ENCODE results near the gene CST9. TPM values are rescaled to one million over a fixed set of nuclear protein-coding genes. Genes with fewer than 3 reads are reported as not detected.

The CST9 gene
- total RNA-seq, 3 donors from 2014 or later (not counting 1 experiment from before 2014, with no cell fraction given) = not detected

DNA sequence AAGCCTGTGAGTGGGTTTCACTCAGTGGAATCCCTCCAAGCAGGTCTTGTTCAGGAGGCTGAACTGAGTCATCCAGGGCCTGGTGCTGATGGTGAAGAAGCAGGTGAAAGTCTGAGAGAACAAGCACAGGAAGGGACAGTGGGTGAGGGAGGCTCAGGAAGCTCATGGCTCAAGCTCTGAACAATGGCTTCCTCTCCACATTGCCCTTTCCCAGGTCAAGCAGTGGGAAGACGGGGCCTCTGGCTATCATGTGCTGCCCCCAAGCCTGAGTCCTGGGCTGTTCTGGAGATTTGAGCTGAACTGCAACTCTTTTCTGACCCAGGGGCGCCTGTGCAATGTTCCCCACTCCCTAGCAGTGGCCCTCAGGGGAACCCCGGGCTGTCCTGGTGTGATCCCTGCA, 40.8 kb downstream of the CST9 start:
- 86% methylated on average over 3 of the region's 3 CpGs for WGBS (ENCODE audit: insufficient coverage)
- Mint-ChIP-seq H3K36me3 (peaks cover 16% of the 10 kb centered on the region), H3K27me3 (ENCODE audit: low read depth in 2 of 2) (peaks cover 5 to 8% of the 10 kb centered on the region in 2 donors), H3K9me3 (peaks cover 2 to 13% of the 10 kb centered on the region in 2 donors), H3K4me1 (peaks cover 0 to 5% of the 10 kb centered on the region in 2 donors), H3K4me3 (no peak overlapping the region), H3K27ac (no peak overlapping the region)
- Histone ChIP-seq H3K9me3 (ENCODE audit: control insufficient read depth, insufficient read depth, low read length) (peaks cover 17% of the 10 kb centered on the region), H3K36me3 (ENCODE audit: control insufficient read depth, insufficient read depth, low read length) (no peaks in the 10 kb centered on the region), H3K4me1 (ENCODE audit: control insufficient read depth, insufficient read depth, low read length) (no peaks in the 10 kb centered on the region), H3K27me3 (ENCODE audit: control insufficient read depth, insufficient read depth, low read length) (no peaks in the 10 kb centered on the region), H3K27ac (ENCODE audit: low read length) (no peak overlapping the region), H3K4me3 (ENCODE audit: low read length) (no peak overlapping the region)
- intact Hi-C loops (cut with micrococcal nuclease) = no loop called here
- DNase-seq (no peak), ATAC-seq (no peak)
- TF ChIP-seq, protein P1, sequence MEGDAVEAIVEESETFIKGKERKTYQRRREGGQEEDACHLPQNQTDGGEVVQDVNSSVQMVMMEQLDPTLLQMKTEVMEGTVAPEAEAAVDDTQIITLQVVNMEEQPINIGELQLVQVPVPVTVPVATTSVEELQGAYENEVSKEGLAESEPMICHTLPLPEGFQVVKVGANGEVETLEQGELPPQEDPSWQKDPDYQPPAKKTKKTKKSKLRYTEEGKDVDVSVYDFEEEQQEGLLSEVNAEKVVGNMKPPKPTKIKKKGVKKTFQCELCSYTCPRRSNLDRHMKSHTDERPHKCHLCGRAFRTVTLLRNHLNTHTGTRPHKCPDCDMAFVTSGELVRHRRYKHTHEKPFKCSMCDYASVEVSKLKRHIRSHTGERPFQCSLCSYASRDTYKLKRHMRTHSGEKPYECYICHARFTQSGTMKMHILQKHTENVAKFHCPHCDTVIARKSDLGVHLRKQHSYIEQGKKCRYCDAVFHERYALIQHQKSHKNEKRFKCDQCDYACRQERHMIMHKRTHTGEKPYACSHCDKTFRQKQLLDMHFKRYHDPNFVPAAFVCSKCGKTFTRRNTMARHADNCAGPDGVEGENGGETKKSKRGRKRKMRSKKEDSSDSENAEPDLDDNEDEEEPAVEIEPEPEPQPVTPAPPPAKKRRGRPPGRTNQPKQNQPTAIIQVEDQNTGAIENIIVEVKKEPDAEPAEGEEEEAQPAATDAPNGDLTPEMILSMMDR (IDR thresholded peaks at IDR 0.05) = no peak

- H3K4me3 ChIP-seq (ENCODE audit: low read length) = no peak overlapping the region
- DNase-seq (no peak), ATAC-seq (no peak)
- H3K9me3 Mint-ChIP-seq = peaks cover 4 to 22% of the 10 kb centered on the region in 2 donors
- TF ChIP-seq, protein P1 (IDR thresholded peaks at IDR 0.05) = no peak
- WGBS (ENCODE audit: insufficient coverage) = 94% methylated on average over 1 of the region's 1 CpG
- no peak overlapping the region for H3K4me3 Mint-ChIP-seq
- intact Hi-C loops (cut with micrococcal nuclease) = no loop called here
- H3K27me3 ChIP-seq (ENCODE audit: control insufficient read depth, insufficient read depth, low read length) = no peaks in the 10 kb centered on the region
- H3K4me1 Mint-ChIP-seq = peaks cover 0 to 5% of the 10 kb centered on the region in 2 donors
- H3K27ac Mint-ChIP-seq = no peak overlapping the region
- no peaks in the 10 kb centered on the region for H3K4me1 ChIP-seq (ENCODE audit: control insufficient read depth, insufficient read depth, low read length)
- H3K9me3 ChIP-seq (ENCODE audit: control insufficient read depth, insufficient read depth, low read length) = peaks cover 17% of the 10 kb centered on the region
- no peaks in the 10 kb centered on the region for H3K36me3 ChIP-seq (ENCODE audit: control insufficient read depth, insufficient read depth, low read length)
- peaks cover 2 to 9% of the 10 kb centered on the region in 2 donors for H3K27me3 Mint-ChIP-seq (ENCODE audit: low read depth in 2 of 2)
- H3K27ac ChIP-seq (ENCODE audit: low read length) = no peak overlapping the region
- H3K36me3 Mint-ChIP-seq = peaks cover 25% of the 10 kb centered on the region
These were observed 42.9 kb downstream of the CST9 start for GRCh38 chr20:23562721-23563342.

DNA sequence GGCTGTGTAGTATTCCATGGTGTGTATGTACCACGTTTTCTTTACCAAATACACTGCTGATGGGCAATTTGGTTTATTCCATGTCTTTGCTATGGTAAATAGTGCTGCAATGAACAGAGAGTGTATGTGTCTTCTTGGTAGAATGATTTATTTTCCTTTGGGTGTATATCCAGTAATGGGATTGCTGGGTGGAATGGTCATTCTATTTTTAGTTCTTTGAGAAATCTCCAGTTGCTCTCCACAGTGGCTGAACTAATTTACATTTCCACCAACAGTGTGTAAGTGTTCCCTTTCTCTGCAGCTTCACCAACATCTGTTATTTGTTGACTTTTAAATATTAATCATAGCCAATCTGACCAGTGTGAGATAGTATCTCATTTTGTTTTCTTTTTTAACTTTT, 51.3 kb downstream of the CST9 start:
- no peak for DNase-seq
- TF ChIP-seq, protein P1 (IDR thresholded peaks at IDR 0.05) = no peak
- H3K4me1 Mint-ChIP-seq = no peaks in the 10 kb centered on the region

More for the DNA sequence above, 51.3 kb downstream of the CST9 start:
- intact Hi-C loops (cut with micrococcal nuclease) = no loop called here
- Mint-ChIP-seq H3K4me3 (no peak overlapping the region), H3K9me3 (peaks cover 2 to 12% of the 10 kb centered on the region in 2 donors), H3K27ac (no peak overlapping the region), H3K36me3 (peaks cover 18% of the 10 kb centered on the region), H3K27me3 (ENCODE audit: low read depth in 2 of 2) (peaks cover under 1 to 16% of the 10 kb centered on the region in 2 donors)
- 86% methylated on average over 1 of the region's 1 CpG for WGBS (ENCODE audit: insufficient coverage)
- H3K27me3 ChIP-seq (ENCODE audit: control insufficient read depth, insufficient read depth, low read length) = no peaks in the 10 kb centered on the region
- no peak for ATAC-seq
- H3K4me3 ChIP-seq (ENCODE audit: low read length) = no peak overlapping the region
- no peaks in the 10 kb centered on the region for H3K9me3 ChIP-seq (ENCODE audit: control insufficient read depth, insufficient read depth, low read length)
- H3K36me3 ChIP-seq (ENCODE audit: control insufficient read depth, insufficient read depth, low read length) = no peaks in the 10 kb centered on the region
- H3K27ac ChIP-seq (ENCODE audit: low read length) = no peak overlapping the region
- H3K4me1 ChIP-seq (ENCODE audit: control insufficient read depth, insufficient read depth, low read length) = no peaks in the 10 kb centered on the region

Other genes with a start within 250 kb of the CST9 start
- gene GZF1, start 243.7 kb downstream of the CST9 start, total RNA-seq = 10 to 100 TPM; 45.1 to 56.6 (median 45.9) TPM
- 10 to 100 TPM; 22.8 to 23.9 (median 22.9) TPM for gene NAPB, start 184.4 kb downstream of the CST9 start, total RNA-seq
- not detected for gene CSTL1, start 166.2 kb downstream of the CST9 start, total RNA-seq
- gene CST11, start 153.0 kb downstream of the CST9 start, total RNA-seq = not detected
- gene CST8, start 114.8 kb downstream of the CST9 start, total RNA-seq = not detected
- not detected for gene CST9L, start 37.4 kb downstream of the CST9 start, total RNA-seq
- 100 to 1,000 TPM in 1 of 3 donors, 10 to 100 TPM in 2; 30.0 to 118 (median 83.8) TPM for gene CST3, start 32.0 kb upstream of the CST9 start, total RNA-seq
- gene CST4, start 83.1 kb upstream of the CST9 start, total RNA-seq = not detected
- gene CST1, start 145.0 kb upstream of the CST9 start, total RNA-seq = not detected
- not detected for gene CST2, start 220.8 kb upstream of the CST9 start, total RNA-seq